Activated CD8-positive, alpha-beta memory T cell treated with anti-CD3 and anti-CD28 coated beads, Interleukin-2, amount 10 ng/mL, durations not matched to agents 7 days and 5 days (primary cell): Measurements from ENCODE around the gene STAT3. TPM values are rescaled to one million over a fixed set of nuclear protein-coding genes. Genes with fewer than 3 reads are reported as not detected.
"Not testable (repeated sequence)": the region's sequence is repeated elsewhere in the genome, so short reads cannot be mapped to it uniquely, and the experiment has no call there.

Experiments used
- ATAC-seq: fragments of 150-1000 bp; cut with Tn5 transposase; one replicate; pipeline ENCODE4 v1.10.0; 2021; ENCODE audit warnings: moderate library complexity
- CTCF ChIA-PET: fragments of 350-600 bp; sonication (Branson Sonifier 250); formaldehyde crosslinking; loops from one replicate; lab custom pipeline; 2021; ENCODE audit warnings: antibody characterized with exemption; lab: Charles Lee
- DNase-seq: peaks from one replicate; pipeline ENCODE4 v3.0.0-alpha.2; 2020
- H3K27ac Mint-ChIP-seq: one replicate; pipeline ENCODE4 v1.8.0; 2021; ENCODE audit warnings: mild to moderate bottlenecking, mixed read lengths
- H3K27me3 Mint-ChIP-seq: one replicate; pipeline ENCODE4 v1.8.0; 2021; ENCODE audit warnings: mixed read lengths
- H3K36me3 Mint-ChIP-seq: one replicate; pipeline ENCODE4 v1.8.0; 2021; ENCODE audit warnings: mild to moderate bottlenecking, mixed read lengths
- H3K4me1 Mint-ChIP-seq: one replicate; pipeline ENCODE4 v1.8.0; 2021; ENCODE audit warnings: mixed read lengths
- H3K4me3 Mint-ChIP-seq: one replicate; pipeline ENCODE4 v1.8.0; 2021; ENCODE audit warnings: mild to moderate bottlenecking, moderate library complexity, mixed read lengths
- H3K9me3 Mint-ChIP-seq: one replicate; pipeline ENCODE4 v1.8.0; 2022; ENCODE audit warnings: low read depth, mixed read lengths
- total RNA-seq, 2 experiments: library from RNA; stranded (reverse); gene quantifications; one replicate each; pipeline ENCODE4 v1.2.3, GENCODE V29; 2021

STAT3 gene
- total RNA-seq, 2 experiments from 2014 or later, result 90.5 to 97.6 TPM

- ATAC-seq (no peak), DNase-seq (no peak)
- CTCF ChIA-PET, result interaction anchor here (1.1 to 1.3 kb wide), 2 partner anchors 16 to 100 kb away, joined by 3 read pairs; partner anchors contain the start of gene STAT5A
- Mint-ChIP-seq H3K9me3 (no peaks in the 10 kb centered on the region), H3K4me1 (no peaks in the 10 kb centered on the region), H3K27me3 (no peaks in the 10 kb centered on the region), H3K4me3 (no peak overlapping the region), H3K27ac (no peak overlapping the region), H3K36me3 (peaks cover 48% of the 10 kb centered on the region)
Measured at GRCh38 chr17:42304187-42305030, 83.8 kb downstream of the STAT3 start.

DNA sequence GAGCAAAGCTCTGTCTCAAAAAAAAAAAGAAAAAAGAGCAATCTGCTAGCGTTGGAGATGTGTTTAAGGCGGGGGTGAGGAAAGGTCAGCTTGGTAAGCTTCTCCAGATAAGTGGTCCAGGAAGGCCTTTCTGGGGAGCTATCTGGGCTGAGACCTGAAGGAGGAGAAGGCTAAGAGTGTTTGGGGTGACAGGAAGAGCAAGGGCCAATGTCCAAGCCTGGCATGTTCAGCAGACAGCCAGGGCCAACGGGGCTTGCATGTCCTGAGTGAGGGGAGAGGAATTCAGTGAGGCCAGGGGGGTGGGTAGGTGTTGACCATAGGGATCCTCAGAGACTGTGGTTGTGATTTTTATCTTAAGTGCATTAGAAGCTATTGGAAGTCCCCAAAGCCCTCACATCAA lies 84.5 kb downstream of the STAT3 start:
- Mint-ChIP-seq H3K27me3 (no peaks in the 10 kb centered on the region), H3K36me3 (peaks cover 46% of the 10 kb centered on the region), H3K4me1 (no peaks in the 10 kb centered on the region), H3K27ac (no peak overlapping the region), H3K9me3 (no peaks in the 10 kb centered on the region), H3K4me3 (no peak overlapping the region)
- DNase-seq (no peak), ATAC-seq (no peak)
- CTCF ChIA-PET, result interaction anchor here (0.6 to 3.2 kb wide), 5 partner anchors 8 to 340 kb away, joined by 3 to 14 read pairs (median 3); partner anchors contain the start of gene STAT5A

- no peaks in the 10 kb centered on the region for H3K4me1 Mint-ChIP-seq
- H3K9me3 Mint-ChIP-seq, result no peaks in the 10 kb centered on the region
- H3K4me3 Mint-ChIP-seq, result no peak overlapping the region
- H3K27ac Mint-ChIP-seq, result no peak overlapping the region
- H3K36me3 Mint-ChIP-seq, result peaks cover 41% of the 10 kb centered on the region
- CTCF ChIA-PET, result interaction anchor here (3.2 kb wide), 1 partner anchor 11 kb away, joined by 14 read pairs; no protein-coding TSS in a partner anchor
- DNase-seq (no peak), ATAC-seq (no peak)
- no peaks in the 10 kb centered on the region for H3K27me3 Mint-ChIP-seq
Measured at GRCh38 chr17:42301022-42301421, 87.2 kb downstream of the STAT3 start.

- ATAC-seq, CTCF ChIA-PET, H3K27me3 Mint-ChIP-seq, H3K27ac Mint-ChIP-seq, H3K9me3 Mint-ChIP-seq, DNase-seq, H3K4me1 Mint-ChIP-seq, H3K4me3 Mint-ChIP-seq: not testable (repeated sequence)
- peaks cover 45% of the 10 kb centered on the region for H3K36me3 Mint-ChIP-seq
Measured at GRCh38 chr17:42299913-42300312, 88.3 kb downstream of the STAT3 start.

GRCh38 chr17:42299361-42299760 lies 88.9 kb downstream of the STAT3 start:
- not testable (repeated sequence) for ATAC-seq

DNA sequence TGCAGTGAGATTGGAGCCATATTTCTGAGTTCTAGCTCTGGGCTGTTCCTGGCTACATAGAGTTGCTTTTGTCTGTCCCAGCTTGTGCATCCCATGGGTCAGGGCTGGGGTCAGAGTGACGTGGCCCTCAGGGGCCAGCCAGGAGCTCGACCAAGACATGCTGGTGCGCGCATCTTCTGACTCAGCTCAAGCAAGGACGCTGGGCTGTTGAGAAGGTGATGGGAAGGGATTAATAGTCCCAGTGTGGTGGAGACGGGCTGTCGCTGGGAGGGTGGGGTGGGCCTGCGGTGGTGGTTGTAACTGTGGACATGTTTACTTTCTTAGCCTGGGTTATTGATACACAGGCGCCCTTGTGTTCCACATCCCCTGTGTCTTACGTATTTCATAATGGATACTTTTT lies 90.5 kb downstream of the STAT3 start:
- not testable (repeated sequence) for H3K9me3 Mint-ChIP-seq, DNase-seq, H3K27me3 Mint-ChIP-seq, ATAC-seq, H3K4me3 Mint-ChIP-seq, H3K27ac Mint-ChIP-seq, H3K4me1 Mint-ChIP-seq
- peaks cover 32% of the 10 kb centered on the region for H3K36me3 Mint-ChIP-seq
- CTCF ChIA-PET, result interaction anchor here (1.0 kb wide), 1 partner anchor 109 kb away, joined by 3 read pairs; no protein-coding TSS in a partner anchor

More at GRCh38 chr17:42299361-42299760, 88.9 kb downstream of the STAT3 start:
- not testable (repeated sequence) for H3K27ac Mint-ChIP-seq, H3K27me3 Mint-ChIP-seq, DNase-seq, H3K9me3 Mint-ChIP-seq, H3K4me3 Mint-ChIP-seq, H3K4me1 Mint-ChIP-seq
- CTCF ChIA-PET, result interaction anchor here (1.3 kb wide), 1 partner anchor 104 kb away, joined by 3 read pairs; no protein-coding TSS in a partner anchor
- H3K36me3 Mint-ChIP-seq, result peaks cover 43% of the 10 kb centered on the region

- H3K36me3 Mint-ChIP-seq, result peaks cover 27% of the 10 kb centered on the region
- H3K9me3 Mint-ChIP-seq, result no peaks in the 10 kb centered on the region
- DNase-seq (no peak), ATAC-seq (no peak)
- CTCF ChIA-PET, result interaction anchor here (1.1 to 2.3 kb wide), 4 partner anchors 16 to 74 kb away, joined by 3 to 6 read pairs (median 4); no protein-coding TSS in a partner anchor
- H3K4me3 Mint-ChIP-seq, result no peak overlapping the region
- H3K27me3 Mint-ChIP-seq, result no peaks in the 10 kb centered on the region
- H3K27ac Mint-ChIP-seq, result no peak overlapping the region
- H3K4me1 Mint-ChIP-seq, result peaks cover 14% of the 10 kb centered on the region
Measured at GRCh38 chr17:42296012-42296411, 92.2 kb downstream of the STAT3 start.

- Mint-ChIP-seq H3K9me3 (no peaks in the 10 kb centered on the region), H3K4me3 (no peak overlapping the region), H3K27ac (peak overlapping the region; percentile 30), H3K36me3 (peaks cover 34% of the 10 kb centered on the region), H3K4me1 (peaks cover 27% of the 10 kb centered on the region), H3K27me3 (no peaks in the 10 kb centered on the region)
- DNase-seq (no peak), ATAC-seq (no peak)
- CTCF ChIA-PET, result interaction anchor here (0.6 to 2.3 kb wide), 5 partner anchors 17 to 714 kb away, joined by 3 to 6 read pairs (median 4); no protein-coding TSS in a partner anchor
Measured at GRCh38 chr17:42294469-42295398, 93.5 kb downstream of the STAT3 start.

GRCh38 chr17:42291129-42291528 lies 97.1 kb downstream of the STAT3 start:
- H3K36me3 Mint-ChIP-seq, result peaks cover 27% of the 10 kb centered on the region
- H3K27ac Mint-ChIP-seq, result no peak overlapping the region

GRCh38 chr17:42290577-42290976 lies 97.7 kb downstream of the STAT3 start:
- no peak for DNase-seq
- H3K9me3 Mint-ChIP-seq, result no peaks in the 10 kb centered on the region
- H3K36me3 Mint-ChIP-seq, result peaks cover 21% of the 10 kb centered on the region
- peak overlapping the region; percentile 96 for H3K4me3 Mint-ChIP-seq
- H3K27ac Mint-ChIP-seq, result peak overlapping the region; percentile 84
- no peak for ATAC-seq
- H3K4me1 Mint-ChIP-seq, result peaks cover 53% of the 10 kb centered on the region
- no peaks in the 10 kb centered on the region for H3K27me3 Mint-ChIP-seq
- CTCF ChIA-PET, result interaction anchor here (3.2 kb wide), 1 partner anchor 21 kb away, joined by 17 read pairs; no protein-coding TSS in a partner anchor

More at GRCh38 chr17:42291129-42291528, 97.1 kb downstream of the STAT3 start:
- CTCF ChIA-PET, result interaction anchor here (0.9 to 3.2 kb wide), 4 partner anchors 21 to 104 kb away, joined by 3 to 17 read pairs (median 6); no protein-coding TSS in a partner anchor
- H3K9me3 Mint-ChIP-seq, result no peaks in the 10 kb centered on the region
- H3K4me1 Mint-ChIP-seq, result peaks cover 51% of the 10 kb centered on the region
- no peaks in the 10 kb centered on the region for H3K27me3 Mint-ChIP-seq
- DNase-seq (no peak), ATAC-seq (no peak)
- H3K4me3 Mint-ChIP-seq, result no peak overlapping the region

GRCh38 chr17:42289611-42290181 lies 98.5 kb downstream of the STAT3 start:
- Mint-ChIP-seq H3K27me3 (no peaks in the 10 kb centered on the region), H3K9me3 (no peaks in the 10 kb centered on the region), H3K4me3 (peak overlapping the region; percentile 96), H3K36me3 (peaks cover 19% of the 10 kb centered on the region), H3K4me1 (peaks cover 57% of the 10 kb centered on the region), H3K27ac (peak overlapping the region; percentile 84)
- ATAC-seq (no peak), DNase-seq (no peak)
- CTCF ChIA-PET, result interaction anchor here (0.8 to 3.5 kb wide), 10 partner anchors 11 to 270 kb away, joined by 3 to 24 read pairs (median 4); partner anchors contain the start of gene NKIRAS2
